ENCODE results near the gene GLP2R. TPM values are rescaled to one million over a fixed set of nuclear protein-coding genes. Genes with fewer than 3 reads are reported as not detected.

GLP2R gene
- total RNA-seq, 2 donors from 2014 or later = not detected

GRCh38 chr17:9878356-9878755 lies 52.6 kb downstream of the GLP2R start:
- Mint-ChIP-seq H3K36me3 (ENCODE audit: insufficient read depth in 2 of 2) (peaks cover 3 to 4% of the 10 kb centered on the region in 2 donors), H3K9me3 (peaks cover 12% of the 10 kb centered on the region in 2 donors), H3K27me3 (ENCODE audit: low read depth) (no peaks in the 10 kb centered on the region), H3K27ac (no peak overlapping the region), H3K4me3 (no peak overlapping the region), H3K4me1 (ENCODE audit: low read depth) (no peaks in the 10 kb centered on the region)
- ATAC-seq (replicated peaks in 1 of 2) = no peak
- DNase-seq = no peak

- DNase-seq (no peak), ATAC-seq (replicated peaks in 1 of 2) (no peak)
- H3K9me3 Mint-ChIP-seq = peaks cover 13 to 16% of the 10 kb centered on the region in 2 donors
- H3K27ac Mint-ChIP-seq = no peak overlapping the region
- H3K27me3 Mint-ChIP-seq (ENCODE audit: low read depth) = no peaks in the 10 kb centered on the region
- no peak overlapping the region for H3K4me3 Mint-ChIP-seq
- H3K4me1 Mint-ChIP-seq (ENCODE audit: low read depth) = no peaks in the 10 kb centered on the region
- peaks cover 5 to 7% of the 10 kb centered on the region in 2 donors for H3K36me3 Mint-ChIP-seq (ENCODE audit: insufficient read depth in 2 of 2)
Observed at GRCh38 chr17:9878786-9879525, 53.2 kb downstream of the GLP2R start.

- no peak for ATAC-seq (replicated peaks in 1 of 2)
- H3K4me1 Mint-ChIP-seq (ENCODE audit: low read depth) = no peaks in the 10 kb centered on the region
- peaks cover 13 to 17% of the 10 kb centered on the region in 2 donors for H3K9me3 Mint-ChIP-seq
- DNase-seq = no peak
- H3K4me3 Mint-ChIP-seq = no peak overlapping the region
- no peaks in the 10 kb centered on the region for H3K27me3 Mint-ChIP-seq (ENCODE audit: low read depth)
- H3K27ac Mint-ChIP-seq = no peak overlapping the region
- peaks cover 5 to 7% of the 10 kb centered on the region in 2 donors for H3K36me3 Mint-ChIP-seq (ENCODE audit: insufficient read depth in 2 of 2)
Observed at GRCh38 chr17:9880582-9880999, 54.9 kb downstream of the GLP2R start.

- Mint-ChIP-seq H3K27me3 (ENCODE audit: low read depth) (no peaks in the 10 kb centered on the region), H3K4me1 (ENCODE audit: low read depth) (no peaks in the 10 kb centered on the region), H3K9me3 (peaks cover 13 to 17% of the 10 kb centered on the region in 2 donors), H3K27ac (no peak overlapping the region), H3K36me3 (ENCODE audit: insufficient read depth in 2 of 2) (peaks cover 5 to 7% of the 10 kb centered on the region in 2 donors), H3K4me3 (no peak overlapping the region)
- ATAC-seq (replicated peaks in 1 of 2) (no peak), DNase-seq (no peak)
Observed at GRCh38 chr17:9883451-9883850, 57.7 kb downstream of the GLP2R start.

GRCh38 chr17:9886141-9886930 lies 60.6 kb downstream of the GLP2R start:
- Mint-ChIP-seq H3K36me3 (ENCODE audit: insufficient read depth in 2 of 2) (peaks cover 5 to 7% of the 10 kb centered on the region in 2 donors), H3K4me3 (no peak overlapping the region)
- ATAC-seq (replicated peaks in 1 of 2) = no peak

GRCh38 chr17:9887508-9887907 lies 61.8 kb downstream of the GLP2R start:
- ATAC-seq (replicated peaks in 1 of 2) (no peak), DNase-seq (no peak)
- Mint-ChIP-seq H3K4me1 (ENCODE audit: low read depth) (no peaks in the 10 kb centered on the region), H3K4me3 (no peak overlapping the region), H3K9me3 (peaks cover 6 to 9% of the 10 kb centered on the region in 2 donors), H3K27me3 (ENCODE audit: low read depth) (no peaks in the 10 kb centered on the region), H3K36me3 (ENCODE audit: insufficient read depth in 2 of 2) (peaks cover 2 to 7% of the 10 kb centered on the region in 2 donors), H3K27ac (no peak overlapping the region)

More at GRCh38 chr17:9886141-9886930, 60.6 kb downstream of the GLP2R start:
- Mint-ChIP-seq H3K27ac (no peak overlapping the region), H3K9me3 (peaks cover 12 to 14% of the 10 kb centered on the region in 2 donors), H3K4me1 (ENCODE audit: low read depth) (no peaks in the 10 kb centered on the region), H3K27me3 (ENCODE audit: low read depth) (no peaks in the 10 kb centered on the region)
- no peak for DNase-seq

GRCh38 chr17:9890124-9890523 lies 64.4 kb downstream of the GLP2R start:
- H3K9me3 Mint-ChIP-seq = no peaks in the 10 kb centered on the region
- DNase-seq (peak; percentile 1 to 16), ATAC-seq (replicated peaks in 1 of 2) (no peak)
- no peak overlapping the region for H3K27ac Mint-ChIP-seq
- H3K27me3 Mint-ChIP-seq (ENCODE audit: low read depth) = no peaks in the 10 kb centered on the region
- no peaks in the 10 kb centered on the region for H3K4me1 Mint-ChIP-seq (ENCODE audit: low read depth)
- no peak overlapping the region for H3K4me3 Mint-ChIP-seq
- H3K36me3 Mint-ChIP-seq (ENCODE audit: insufficient read depth in 2 of 2) = no peaks in the 10 kb centered on the region

GRCh38 chr17:9893411-9894012 lies 67.8 kb downstream of the GLP2R start:
- Mint-ChIP-seq H3K27ac (no peak overlapping the region), H3K36me3 (ENCODE audit: insufficient read depth in 2 of 2) (no peaks in the 10 kb centered on the region), H3K27me3 (ENCODE audit: low read depth) (peaks cover 6% of the 10 kb centered on the region), H3K9me3 (no peaks in the 10 kb centered on the region), H3K4me3 (no peak overlapping the region), H3K4me1 (ENCODE audit: low read depth) (no peaks in the 10 kb centered on the region)
- no peak for DNase-seq
- no peak for ATAC-seq (replicated peaks in 1 of 2)

- no peaks in the 10 kb centered on the region for H3K4me1 Mint-ChIP-seq (ENCODE audit: low read depth)
- no peak for ATAC-seq (replicated peaks in 1 of 2)
- H3K27ac Mint-ChIP-seq = no peak overlapping the region
- no peak for DNase-seq
- no peak overlapping the region for H3K4me3 Mint-ChIP-seq
- no peaks in the 10 kb centered on the region for H3K9me3 Mint-ChIP-seq
- no peaks in the 10 kb centered on the region for H3K36me3 Mint-ChIP-seq (ENCODE audit: insufficient read depth in 2 of 2)
- peaks cover 6% of the 10 kb centered on the region for H3K27me3 Mint-ChIP-seq (ENCODE audit: low read depth)
Observed at GRCh38 chr17:9894231-9894630, 68.5 kb downstream of the GLP2R start.

GRCh38 chr17:9895923-9896322 lies 70.2 kb downstream of the GLP2R start:
- ATAC-seq (replicated peaks in 1 of 2) = no peak
- no peak for DNase-seq
- Mint-ChIP-seq H3K4me3 (no peak overlapping the region), H3K36me3 (ENCODE audit: insufficient read depth in 2 of 2) (no peaks in the 10 kb centered on the region), H3K27ac (no peak overlapping the region), H3K9me3 (no peaks in the 10 kb centered on the region), H3K4me1 (ENCODE audit: low read depth) (no peaks in the 10 kb centered on the region), H3K27me3 (ENCODE audit: low read depth) (peaks cover 15% of the 10 kb centered on the region)

GRCh38 chr17:9897372-9897968 lies 71.7 kb downstream of the GLP2R start:
- Mint-ChIP-seq H3K9me3 (no peaks in the 10 kb centered on the region), H3K27ac (no peak overlapping the region), H3K27me3 (ENCODE audit: low read depth) (peaks cover 15% of the 10 kb centered on the region), H3K4me1 (ENCODE audit: low read depth) (no peaks in the 10 kb centered on the region), H3K36me3 (ENCODE audit: insufficient read depth in 2 of 2) (no peaks in the 10 kb centered on the region), H3K4me3 (no peak overlapping the region)
- DNase-seq (no peak), ATAC-seq (replicated peaks in 1 of 2) (no peak)

- Mint-ChIP-seq H3K36me3 (ENCODE audit: insufficient read depth in 2 of 2) (no peaks in the 10 kb centered on the region), H3K4me1 (ENCODE audit: low read depth) (no peaks in the 10 kb centered on the region), H3K27ac (no peak overlapping the region), H3K27me3 (ENCODE audit: low read depth) (peaks cover 15% of the 10 kb centered on the region), H3K9me3 (no peaks in the 10 kb centered on the region), H3K4me3 (no peak overlapping the region)
- DNase-seq (no peak), ATAC-seq (replicated peaks in 1 of 2) (no peak)
Observed at GRCh38 chr17:9898812-9899211, 73.1 kb downstream of the GLP2R start.
